Stimulated activated CD4-positive, alpha-beta T cell treated with anti-CD3 and anti-CD28 coated beads, TNF-alpha, amount 100 ng/mL, for 48 hours (primary cell): Measurements from ENCODE around the gene PTRH1.

Source experiments
- DNase-seq, 3 donors: peaks; one replicate each; pipeline ENCODE4 v3.0.0-alpha.2; 2020; ENCODE audit warnings: low read depth in 3 of 3

Gene PTRH1

GRCh38 chr9:127697575-127697974 lies 17.9 kb downstream of the PTRH1 start:
- no peak for DNase-seq

GRCh38 chr9:127694890-127695720 lies 20.4 kb downstream of the PTRH1 start:
- DNase-seq = no peak

GRCh38 chr9:127693697-127694096 lies 21.8 kb downstream of the PTRH1 start:
- no peak for DNase-seq

GRCh38 chr9:127693143-127693542 lies 22.3 kb downstream of the PTRH1 start:
- DNase-seq = no peak

GRCh38 chr9:127692071-127692470 lies 23.4 kb downstream of the PTRH1 start:
- no peak for DNase-seq

- no peak for DNase-seq
Observed at GRCh38 chr9:127690735-127691134, 24.7 kb downstream of the PTRH1 start.

GRCh38 chr9:127689329-127690000 lies 26.0 kb downstream of the PTRH1 start:
- DNase-seq = no peak

GRCh38 chr9:127686461-127687393 lies 28.7 kb downstream of the PTRH1 start:
- no peak for DNase-seq

- DNase-seq = no peak
Observed at GRCh38 chr9:127684576-127684975, 30.9 kb downstream of the PTRH1 start.

- no peak for DNase-seq
Observed at GRCh38 chr9:127683723-127684122, 31.7 kb downstream of the PTRH1 start.

GRCh38 chr9:127682351-127683136 lies 32.9 kb downstream of the PTRH1 start:
- DNase-seq = no peak

- no peak for DNase-seq
Observed at GRCh38 chr9:127680846-127681245, 34.6 kb downstream of the PTRH1 start.

- no peak for DNase-seq
Observed at GRCh38 chr9:127680226-127680625, 35.2 kb downstream of the PTRH1 start.

- DNase-seq = no peak
Observed at GRCh38 chr9:127679506-127679905, 36.0 kb downstream of the PTRH1 start.

GRCh38 chr9:127676638-127677037 lies 38.8 kb downstream of the PTRH1 start:
- DNase-seq = no peak

GRCh38 chr9:127673234-127673633 lies 42.2 kb downstream of the PTRH1 start:
- DNase-seq = no peak

GRCh38 chr9:127667906-127668305 lies 47.6 kb downstream of the PTRH1 start:
- DNase-seq = no peak

GRCh38 chr9:127667127-127667844 lies 48.2 kb downstream of the PTRH1 start:
- no peak for DNase-seq

- DNase-seq = no peak
Observed at GRCh38 chr9:127664678-127665507, 50.6 kb downstream of the PTRH1 start.

- DNase-seq = no peak
Observed at GRCh38 chr9:127664324-127664677, 51.2 kb downstream of the PTRH1 start.
